Spinal cord (tissue), 10 donors: Measurements from ENCODE around the gene ONECUT2. TPM values are rescaled to one million over a fixed set of nuclear protein-coding genes. Genes with fewer than 3 reads are reported as not detected.

Experiments used
- DNase-seq, 6 donors: peaks; one replicate each; pipeline versions ENCODE4 v3.0.0 to v3.0.0-alpha.2; 2013 to 2015; ENCODE audit warnings: low spot score in 6 of 6, low read depth in 4 of 6
- H3K27ac ChIP-seq: one replicate; pipeline ENCODE4 v1.5.1; 2013; ENCODE audit warnings: low read depth, low read length, control low read depth
- H3K27me3 ChIP-seq: one replicate; pipeline ENCODE4 v1.6.1; 2013; ENCODE audit warnings: low read length; ENCODE audit not compliant: control insufficient read depth, insufficient read depth
- H3K36me3 ChIP-seq: one replicate; pipeline ENCODE4 v1.6.1; 2013; ENCODE audit warnings: low read length; ENCODE audit not compliant: control insufficient read depth, insufficient read depth
- H3K4me1 ChIP-seq: one replicate; pipeline ENCODE4 v1.6.1; 2013; ENCODE audit warnings: low read length; ENCODE audit not compliant: control insufficient read depth, insufficient read depth
- H3K4me3 ChIP-seq: one replicate; pipeline ENCODE4 v1.5.1; 2013; ENCODE audit warnings: low read depth, low read length, control low read depth
- H3K9me3 ChIP-seq: one replicate; pipeline ENCODE4 v1.6.1; 2013; ENCODE audit warnings: low read length; ENCODE audit not compliant: control insufficient read depth, insufficient read depth
- WGBS: methylation state at CpG from one replicate; pipeline ENCODE4 v1.1.5; 2013; ENCODE audit warnings: missing lambda C conversion rate; ENCODE audit not compliant: insufficient coverage; 5-methylcytosine and 5-hydroxymethylcytosine counted together
- polyA plus RNA-seq, 2 donors: library from polyadenylated mRNA; unstranded; fragments of 120-200 nt; gene quantifications; one replicate each; pipeline ENCODE4 v1.2.1, GENCODE V29; 2013; ENCODE audit not compliant: insufficient read length in 2 of 2
- total RNA-seq, 2 donors: library from RNA; depleted of rRNA in 1 of 2; stranded (reverse); fragments of 120-200 nt in 1 of 2; fragments of >200 nt in 1 of 2; gene quantifications; one replicate each; pipeline versions ENCODE4 v1.2.3 to v1.2.4, GENCODE V29; 2013 to 2014
- donor health status: healthy.

The ONECUT2 gene
- total and polyA plus RNA-seq, 4 donors = 0.99 to 4.5 (median 2.9) TPM

GRCh38 chr18:57469884-57470283 is 34.7 kb downstream of the ONECUT2 start:
- no peaks in the 10 kb centered on the region for H3K9me3 ChIP-seq
- H3K4me1 ChIP-seq = no peaks in the 10 kb centered on the region
- no peak overlapping the region for H3K27ac ChIP-seq
- H3K4me3 ChIP-seq = no peak overlapping the region
- DNase-seq = no peak
- no peaks in the 10 kb centered on the region for H3K36me3 ChIP-seq
- H3K27me3 ChIP-seq = no peaks in the 10 kb centered on the region
- WGBS = 62% methylated on average over 3 of the region's 3 CpGs

GRCh38 chr18:57475408-57475807 is 40.2 kb downstream of the ONECUT2 start:
- no CpG with 5 or more reads among the region's 3 CpGs for WGBS
- H3K4me3 ChIP-seq = no peak overlapping the region
- no peaks in the 10 kb centered on the region for H3K9me3 ChIP-seq
- no peaks in the 10 kb centered on the region for H3K4me1 ChIP-seq
- H3K36me3 ChIP-seq = no peaks in the 10 kb centered on the region
- H3K27ac ChIP-seq = no peak overlapping the region
- DNase-seq = no peak
- H3K27me3 ChIP-seq = no peaks in the 10 kb centered on the region

- Histone ChIP-seq H3K27me3 (no peaks in the 10 kb centered on the region), H3K4me3 (no peak overlapping the region), H3K27ac (no peak overlapping the region), H3K36me3 (no peaks in the 10 kb centered on the region), H3K4me1 (no peaks in the 10 kb centered on the region), H3K9me3 (no peaks in the 10 kb centered on the region)
- WGBS = 75% methylated on average over 2 of the region's 4 CpGs
- DNase-seq = no peak
These were observed 40.7 kb downstream of the ONECUT2 start for GRCh38 chr18:57475903-57476302.

- no peak overlapping the region for H3K27ac ChIP-seq
- H3K36me3 ChIP-seq = no peaks in the 10 kb centered on the region
- H3K4me1 ChIP-seq = no peaks in the 10 kb centered on the region
- no peak for DNase-seq
- no peaks in the 10 kb centered on the region for H3K27me3 ChIP-seq
- no peaks in the 10 kb centered on the region for H3K9me3 ChIP-seq
- H3K4me3 ChIP-seq = no peak overlapping the region
These were observed 45.6 kb downstream of the ONECUT2 start for GRCh38 chr18:57480733-57481132.

GRCh38 chr18:57497372-57498294 is 62.5 kb downstream of the ONECUT2 start:
- no peaks in the 10 kb centered on the region for H3K9me3 ChIP-seq
- no peaks in the 10 kb centered on the region for H3K36me3 ChIP-seq
- DNase-seq = no peak
- WGBS = 85% methylated on average over 3 of the region's 7 CpGs
- no peak overlapping the region for H3K27ac ChIP-seq
- no peaks in the 10 kb centered on the region for H3K4me1 ChIP-seq
- no peak overlapping the region for H3K4me3 ChIP-seq
- no peaks in the 10 kb centered on the region for H3K27me3 ChIP-seq

- Histone ChIP-seq H3K4me1 (no peaks in the 10 kb centered on the region), H3K9me3 (no peaks in the 10 kb centered on the region), H3K27me3 (no peaks in the 10 kb centered on the region), H3K4me3 (no peak overlapping the region), H3K36me3 (no peaks in the 10 kb centered on the region), H3K27ac (no peak overlapping the region)
- 72% methylated on average over 4 of the region's 5 CpGs for WGBS
- DNase-seq = peak in 1 of 6 donors; percentile 4
These were observed 63.6 kb downstream of the ONECUT2 start for GRCh38 chr18:57498682-57499256.

GRCh38 chr18:57502624-57503023 is 67.5 kb downstream of the ONECUT2 start:
- 71% methylated on average over 8 of the region's 9 CpGs for WGBS
- H3K27me3 ChIP-seq = no peaks in the 10 kb centered on the region
- no peak overlapping the region for H3K4me3 ChIP-seq
- H3K27ac ChIP-seq = no peak overlapping the region
- no peak for DNase-seq
- H3K36me3 ChIP-seq = no peaks in the 10 kb centered on the region
- H3K4me1 ChIP-seq = no peaks in the 10 kb centered on the region
- H3K9me3 ChIP-seq = no peaks in the 10 kb centered on the region

- H3K27me3 ChIP-seq = no peaks in the 10 kb centered on the region
- DNase-seq = peak in 2 of 6 donors; percentile 40 to 45
These were observed 70.1 kb downstream of the ONECUT2 start for GRCh38 chr18:57505231-57505630.

GRCh38 chr18:57516056-57516455 is 80.9 kb downstream of the ONECUT2 start:
- DNase-seq = no peak
- H3K27me3 ChIP-seq = no peaks in the 10 kb centered on the region
- no peaks in the 10 kb centered on the region for H3K4me1 ChIP-seq
- H3K9me3 ChIP-seq = no peaks in the 10 kb centered on the region
- WGBS = 83% methylated on average over 2 of the region's 6 CpGs
- H3K36me3 ChIP-seq = no peaks in the 10 kb centered on the region
- H3K4me3 ChIP-seq = no peak overlapping the region
- no peak overlapping the region for H3K27ac ChIP-seq

More at GRCh38 chr18:57505231-57505630, 70.1 kb downstream of the ONECUT2 start:
- no peaks in the 10 kb centered on the region for H3K4me1 ChIP-seq
- 33% methylated on average over 1 of the region's 1 CpG for WGBS
- no peak overlapping the region for H3K4me3 ChIP-seq
- H3K27ac ChIP-seq = no peak overlapping the region
- H3K36me3 ChIP-seq = no peaks in the 10 kb centered on the region
- no peaks in the 10 kb centered on the region for H3K9me3 ChIP-seq

GRCh38 chr18:57518533-57518932 is 83.4 kb downstream of the ONECUT2 start:
- WGBS = 83% methylated on average over 7 of the region's 10 CpGs
- no peak overlapping the region for H3K27ac ChIP-seq
- H3K4me3 ChIP-seq = no peak overlapping the region
- no peaks in the 10 kb centered on the region for H3K4me1 ChIP-seq
- no peak for DNase-seq
- no peaks in the 10 kb centered on the region for H3K27me3 ChIP-seq
- H3K36me3 ChIP-seq = no peaks in the 10 kb centered on the region
- no peaks in the 10 kb centered on the region for H3K9me3 ChIP-seq
